HG02870 (cell line): ENCODE measurements around the gene SORCS3.

Experiments
- ATAC-seq: cut with Tn5 transposase; IDR thresholded peaks from one replicate; pipeline ENCODE4 v1.9.1; 2021; ENCODE audit warnings: mild to moderate bottlenecking, moderate library complexity; ENCODE audit not compliant: unreplicated experiment

The SORCS3 gene

GRCh38 chr10:104988686-104989085 is 347.6 kb downstream of the SORCS3 start:
- ATAC-seq: no peak

- no peak for ATAC-seq
Measured at GRCh38 chr10:104989880-104990279, 348.8 kb downstream of the SORCS3 start.

GRCh38 chr10:104993085-104993484 is 352.0 kb downstream of the SORCS3 start:
- no peak for ATAC-seq

- ATAC-seq: no peak
Measured at GRCh38 chr10:105001269-105001668, 360.2 kb downstream of the SORCS3 start.

- no peak for ATAC-seq
Measured at GRCh38 chr10:105010411-105011121, 369.5 kb downstream of the SORCS3 start.

GRCh38 chr10:105017116-105017515 is 376.0 kb downstream of the SORCS3 start:
- no peak for ATAC-seq

GRCh38 chr10:105017691-105018090 is 376.6 kb downstream of the SORCS3 start:
- no peak for ATAC-seq

- ATAC-seq: no peak
Measured at GRCh38 chr10:105023211-105024111, 382.4 kb downstream of the SORCS3 start.

GRCh38 chr10:105024184-105024583 is 383.1 kb downstream of the SORCS3 start:
- ATAC-seq: no peak

- no peak for ATAC-seq
Measured at GRCh38 chr10:105025092-105025491, 384.0 kb downstream of the SORCS3 start.

GRCh38 chr10:105026566-105026965 is 385.5 kb downstream of the SORCS3 start:
- no peak for ATAC-seq

GRCh38 chr10:105029286-105029685 is 388.2 kb downstream of the SORCS3 start:
- ATAC-seq: no peak

GRCh38 chr10:105037022-105037421 is 395.9 kb downstream of the SORCS3 start:
- ATAC-seq: no peak

GRCh38 chr10:105041956-105042355 is 400.9 kb downstream of the SORCS3 start:
- ATAC-seq: no peak

- ATAC-seq: no peak
Measured at GRCh38 chr10:105042906-105043552, 401.9 kb downstream of the SORCS3 start.

- no peak for ATAC-seq
Measured at GRCh38 chr10:105044902-105045301, 403.8 kb downstream of the SORCS3 start.

- ATAC-seq: no peak
Measured at GRCh38 chr10:105056413-105056812, 415.3 kb downstream of the SORCS3 start.

GRCh38 chr10:105062951-105063350 is 421.9 kb downstream of the SORCS3 start:
- no peak for ATAC-seq

- no peak for ATAC-seq
Measured at GRCh38 chr10:105063796-105064195, 422.7 kb downstream of the SORCS3 start.

GRCh38 chr10:105068497-105068896 is 427.4 kb downstream of the SORCS3 start:
- no peak for ATAC-seq

GRCh38 chr10:105070249-105070648 is 429.2 kb downstream of the SORCS3 start:
- ATAC-seq: no peak

- ATAC-seq: no peak
Measured at GRCh38 chr10:105070952-105071351, 429.9 kb downstream of the SORCS3 start.
